Cardiac fibroblast (primary cell): ENCODE data around the gene SRRM4.

Experiments
- DNase-seq, 2 donors: peaks; one replicate each; pipeline versions ENCODE4 v3.0.0 to v3.0.0-alpha.2; 2010; ENCODE audit warnings: low read depth in 2 of 2
- H3K4me3 ChIP-seq, 2 donors: replicated peaks in 1 of 2; 1 replicate in 1 of 2; 2 replicates in 1 of 2; pipeline ENCODE4 v1.5.1; 2011; ENCODE audit warnings: low read depth in 2 of 2, low read length in 2 of 2, mild to moderate bottlenecking in 2 of 2, moderate library complexity in 1 of 2
- TF ChIP-seq, protein P1 (sequence below): IDR thresholded peaks from one replicate; pipeline ENCODE4 v1.5.1; 2011; ENCODE audit warnings: low read depth, mild to moderate bottlenecking, low read length, inconsistent platforms

SRRM4 gene

DNA sequence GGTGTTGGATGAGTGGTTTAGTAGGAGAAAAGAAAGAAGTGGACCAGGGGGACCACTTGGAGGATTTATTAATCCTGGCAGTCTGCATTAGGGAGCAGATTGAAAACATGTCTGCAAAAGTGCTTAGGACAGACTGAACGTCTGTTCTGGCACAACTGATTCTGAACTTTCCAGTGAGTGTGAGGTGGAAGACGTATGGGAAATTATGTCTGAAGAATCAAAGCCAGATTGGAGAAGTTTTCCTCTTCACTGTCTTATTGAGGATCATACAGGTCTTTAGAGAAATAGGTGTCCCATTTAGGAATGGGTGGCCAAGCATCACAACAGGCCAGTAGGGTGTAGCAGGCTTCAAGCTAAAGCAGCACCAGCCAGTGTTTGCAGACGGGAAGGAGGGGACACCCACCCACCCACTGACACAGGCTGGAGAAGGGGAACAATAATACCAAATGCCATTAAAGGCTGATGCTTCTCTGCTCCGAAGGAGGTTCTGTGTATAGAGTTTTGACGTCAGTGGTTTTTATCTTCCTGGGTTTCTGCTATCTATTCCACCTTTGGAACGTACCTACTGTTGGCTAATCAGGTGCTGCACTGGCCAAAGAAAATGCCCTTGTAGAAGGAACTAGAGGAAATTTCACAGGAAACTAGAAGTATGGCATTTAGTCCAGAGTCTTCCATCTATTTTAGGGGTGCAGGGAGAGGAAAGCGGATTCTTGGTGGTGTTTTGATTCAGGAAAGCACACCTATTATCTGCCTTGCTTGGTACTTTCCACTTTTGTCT lies 1.8 kb downstream of the SRRM4 start:
- TF ChIP-seq, protein P1, sequence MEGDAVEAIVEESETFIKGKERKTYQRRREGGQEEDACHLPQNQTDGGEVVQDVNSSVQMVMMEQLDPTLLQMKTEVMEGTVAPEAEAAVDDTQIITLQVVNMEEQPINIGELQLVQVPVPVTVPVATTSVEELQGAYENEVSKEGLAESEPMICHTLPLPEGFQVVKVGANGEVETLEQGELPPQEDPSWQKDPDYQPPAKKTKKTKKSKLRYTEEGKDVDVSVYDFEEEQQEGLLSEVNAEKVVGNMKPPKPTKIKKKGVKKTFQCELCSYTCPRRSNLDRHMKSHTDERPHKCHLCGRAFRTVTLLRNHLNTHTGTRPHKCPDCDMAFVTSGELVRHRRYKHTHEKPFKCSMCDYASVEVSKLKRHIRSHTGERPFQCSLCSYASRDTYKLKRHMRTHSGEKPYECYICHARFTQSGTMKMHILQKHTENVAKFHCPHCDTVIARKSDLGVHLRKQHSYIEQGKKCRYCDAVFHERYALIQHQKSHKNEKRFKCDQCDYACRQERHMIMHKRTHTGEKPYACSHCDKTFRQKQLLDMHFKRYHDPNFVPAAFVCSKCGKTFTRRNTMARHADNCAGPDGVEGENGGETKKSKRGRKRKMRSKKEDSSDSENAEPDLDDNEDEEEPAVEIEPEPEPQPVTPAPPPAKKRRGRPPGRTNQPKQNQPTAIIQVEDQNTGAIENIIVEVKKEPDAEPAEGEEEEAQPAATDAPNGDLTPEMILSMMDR, result no peak
- no peak for DNase-seq
- H3K4me3 ChIP-seq, result no peak overlapping the region

DNA sequence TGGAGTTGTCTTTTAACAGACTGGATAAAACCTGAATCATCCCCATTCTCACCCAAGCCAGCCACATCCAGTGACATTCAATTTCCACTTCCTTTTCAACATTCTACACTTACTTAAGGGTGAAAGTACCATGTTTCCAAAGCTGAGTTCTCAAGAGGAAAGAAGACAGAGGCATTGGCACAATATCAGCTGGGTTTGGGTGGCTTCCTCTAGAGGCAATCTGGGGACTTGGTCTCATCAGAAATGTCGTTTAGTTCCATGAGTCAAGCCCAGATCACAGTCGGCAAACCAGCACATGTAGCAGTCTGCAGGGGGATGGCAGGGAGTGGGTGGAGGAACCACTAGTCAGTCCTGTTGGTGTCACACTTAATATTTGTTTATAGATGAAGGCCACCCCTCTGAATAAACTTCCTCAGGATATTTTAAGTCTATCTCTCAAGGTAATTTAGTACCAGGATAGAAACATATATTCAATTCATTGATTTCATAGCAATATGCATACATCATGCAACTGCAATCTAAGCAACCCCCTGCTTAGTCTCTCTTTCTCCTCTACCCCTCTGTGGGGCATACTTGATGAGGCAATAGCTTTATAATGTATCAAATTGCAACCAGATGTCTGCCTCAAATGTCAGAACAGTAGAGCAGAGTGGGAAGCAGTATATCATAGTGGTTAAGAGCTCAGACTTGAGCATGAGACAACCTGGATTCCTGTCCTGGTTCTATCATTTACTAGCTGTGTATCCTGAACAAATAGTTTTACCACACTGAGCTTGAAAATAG lies 3.0 kb downstream of the SRRM4 start:
- H3K4me3 ChIP-seq, result no peak overlapping the region
- TF ChIP-seq, protein P1, result no peak
- DNase-seq, result no peak

DNA sequence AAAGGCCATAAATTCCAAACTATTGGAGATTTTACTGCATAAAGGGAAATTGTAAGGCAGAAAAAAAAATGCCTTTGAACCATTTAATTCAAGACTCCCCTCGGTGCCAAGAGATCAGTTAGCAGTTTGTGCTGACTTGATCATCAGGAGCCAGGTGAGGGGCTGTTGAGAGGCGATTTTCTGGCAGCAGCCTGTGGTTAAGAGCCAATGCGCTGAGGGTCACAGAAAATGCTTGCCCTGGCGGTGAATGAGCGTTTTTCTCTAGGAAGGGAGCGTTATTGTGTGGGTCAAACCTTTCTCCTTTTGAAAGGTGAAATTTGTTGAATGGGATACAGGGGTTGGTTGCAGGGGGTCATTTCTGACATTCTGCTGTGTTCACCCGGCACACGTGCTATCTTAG lies 4.7 kb downstream of the SRRM4 start:
- DNase-seq, result no peak
- H3K4me3 ChIP-seq, result no peak overlapping the region
- TF ChIP-seq, protein P1, result no peak

DNA sequence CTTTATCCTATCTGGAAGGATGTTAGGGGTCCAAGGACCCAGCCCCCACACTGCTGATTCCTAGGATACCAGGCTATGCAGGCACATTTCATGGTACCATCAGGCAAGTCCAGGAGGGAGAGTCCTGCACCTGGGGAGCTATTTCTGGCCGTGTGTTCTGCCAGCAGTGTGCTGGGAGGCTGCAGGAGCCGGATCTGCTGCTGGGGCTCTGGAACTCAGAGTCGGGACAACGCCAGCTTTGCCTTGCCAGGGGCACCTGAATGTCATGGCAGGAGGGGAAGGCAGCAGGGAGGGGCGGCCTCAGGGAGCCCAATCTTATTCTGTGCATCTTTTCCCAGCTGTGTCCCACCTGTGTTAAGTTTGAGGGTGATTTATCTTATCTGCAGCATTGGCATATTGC lies 17.8 kb downstream of the SRRM4 start:
- no peak for DNase-seq
- no peak overlapping the region for H3K4me3 ChIP-seq
- TF ChIP-seq, protein P1, result no peak

DNA sequence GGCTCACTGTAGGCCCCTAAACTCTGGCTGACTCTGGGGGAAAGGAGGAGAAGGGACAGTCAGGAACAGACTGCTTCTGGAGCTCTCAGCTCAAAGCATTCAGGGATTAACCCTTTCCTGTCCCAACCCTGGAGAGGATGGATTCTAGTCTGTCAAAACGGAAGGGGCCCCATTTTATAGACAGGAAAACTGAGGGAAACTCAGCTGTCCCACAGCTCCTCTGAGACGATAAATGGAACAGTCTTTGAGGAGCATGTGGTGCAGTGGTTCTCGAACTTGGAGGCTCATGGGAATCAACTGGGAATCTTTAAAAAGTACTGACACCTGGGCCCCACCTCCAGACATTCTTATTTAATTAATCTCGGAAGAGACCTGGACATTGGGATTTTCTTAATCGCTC lies 23.7 kb downstream of the SRRM4 start:
- no peak overlapping the region for H3K4me3 ChIP-seq
- DNase-seq, result no peak

DNA sequence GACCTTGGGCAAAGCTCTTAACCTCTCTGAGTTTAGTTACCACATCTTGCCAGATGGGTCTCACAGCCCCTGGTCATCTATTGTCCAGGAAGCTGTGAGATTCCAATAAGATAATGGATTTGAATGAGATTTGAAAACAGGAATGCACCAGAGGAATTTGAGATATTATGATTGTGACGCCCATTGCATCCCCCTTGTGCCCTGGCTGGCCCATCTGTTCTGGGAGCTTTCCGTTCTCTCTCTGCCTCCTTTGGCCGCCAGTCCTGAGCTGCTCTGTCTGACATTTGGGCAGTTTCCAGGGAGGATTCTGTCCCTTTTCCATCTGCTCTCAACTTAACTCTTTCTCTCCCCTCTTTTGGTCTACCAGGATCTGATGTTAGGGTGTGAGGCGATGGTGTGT lies 24.6 kb downstream of the SRRM4 start:
- no peak for DNase-seq
- TF ChIP-seq, protein P1, result no peak
- H3K4me3 ChIP-seq, result no peak overlapping the region

More for the DNA sequence above, 23.7 kb downstream of the SRRM4 start:
- TF ChIP-seq, protein P1, result no peak
